ENCODE data around the gene TRABD.

TRABD gene

DNA sequence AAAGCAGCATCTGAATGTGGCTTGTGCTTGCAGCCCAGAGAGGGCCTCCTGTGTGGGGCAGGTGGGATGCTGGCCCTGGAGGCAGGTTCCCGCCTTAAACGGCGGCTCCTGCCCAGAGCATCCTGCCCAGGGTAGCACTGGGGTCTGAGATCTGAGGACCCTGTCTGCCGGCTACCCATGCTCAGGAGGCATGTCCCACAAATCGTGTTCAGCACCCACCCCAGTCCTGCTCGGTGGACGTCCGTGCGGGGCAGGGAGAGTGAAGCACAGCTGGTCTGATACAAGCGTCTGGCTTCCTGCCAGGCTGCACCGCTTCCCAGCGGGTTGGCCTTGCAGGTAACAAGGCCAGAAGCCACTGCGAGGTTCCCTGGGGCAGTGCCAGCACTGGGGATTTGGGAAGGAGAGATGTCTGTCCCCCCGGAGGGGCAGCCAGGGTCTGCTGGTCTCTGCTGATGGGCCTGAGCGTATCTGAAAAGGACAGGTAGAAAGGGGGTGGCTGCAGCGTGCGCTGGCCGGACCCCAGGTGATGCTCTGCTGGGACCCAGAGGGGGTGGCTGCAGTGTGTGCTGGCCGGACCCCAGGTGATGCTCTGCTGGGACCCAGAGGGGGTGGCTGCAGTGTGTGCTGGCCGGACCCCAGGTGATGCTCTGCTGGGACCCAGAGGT, 3.6 kb downstream of the TRABD start:
- no peak overlapping the region for H3K4me3 ChIP-seq (ENCODE audit: low read length)
- DNase-seq (ENCODE audit: low read depth) = no peak
- TF ChIP-seq, protein P1, sequence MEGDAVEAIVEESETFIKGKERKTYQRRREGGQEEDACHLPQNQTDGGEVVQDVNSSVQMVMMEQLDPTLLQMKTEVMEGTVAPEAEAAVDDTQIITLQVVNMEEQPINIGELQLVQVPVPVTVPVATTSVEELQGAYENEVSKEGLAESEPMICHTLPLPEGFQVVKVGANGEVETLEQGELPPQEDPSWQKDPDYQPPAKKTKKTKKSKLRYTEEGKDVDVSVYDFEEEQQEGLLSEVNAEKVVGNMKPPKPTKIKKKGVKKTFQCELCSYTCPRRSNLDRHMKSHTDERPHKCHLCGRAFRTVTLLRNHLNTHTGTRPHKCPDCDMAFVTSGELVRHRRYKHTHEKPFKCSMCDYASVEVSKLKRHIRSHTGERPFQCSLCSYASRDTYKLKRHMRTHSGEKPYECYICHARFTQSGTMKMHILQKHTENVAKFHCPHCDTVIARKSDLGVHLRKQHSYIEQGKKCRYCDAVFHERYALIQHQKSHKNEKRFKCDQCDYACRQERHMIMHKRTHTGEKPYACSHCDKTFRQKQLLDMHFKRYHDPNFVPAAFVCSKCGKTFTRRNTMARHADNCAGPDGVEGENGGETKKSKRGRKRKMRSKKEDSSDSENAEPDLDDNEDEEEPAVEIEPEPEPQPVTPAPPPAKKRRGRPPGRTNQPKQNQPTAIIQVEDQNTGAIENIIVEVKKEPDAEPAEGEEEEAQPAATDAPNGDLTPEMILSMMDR (conservative IDR thresholded peaks at IDR 0.05; ENCODE audit: low read depth, low read length) = no peak

DNA sequence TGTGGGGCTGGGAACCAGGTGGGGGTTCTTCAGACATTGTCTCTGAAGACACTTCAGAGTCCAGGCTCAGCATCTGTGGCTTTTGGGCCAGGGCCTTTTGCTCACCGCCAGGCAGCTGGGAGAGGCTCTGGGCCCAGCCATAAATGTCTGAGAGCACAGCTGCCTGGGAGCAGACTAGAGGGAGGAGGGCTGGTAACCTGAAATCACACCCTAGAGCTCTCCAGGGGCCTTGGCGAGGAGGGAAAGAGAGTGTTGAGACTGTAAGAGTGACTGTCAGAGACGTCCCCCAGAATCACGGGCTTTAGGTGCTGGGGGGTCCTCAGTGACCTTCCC, 4.1 kb downstream of the TRABD start:
- no peak for DNase-seq (ENCODE audit: low read depth)
- H3K4me3 ChIP-seq (ENCODE audit: low read length) = peak overlapping the region; percentile 46
- TF ChIP-seq, protein P1 (conservative IDR thresholded peaks at IDR 0.05; ENCODE audit: low read depth, low read length) = no peak

DNA sequence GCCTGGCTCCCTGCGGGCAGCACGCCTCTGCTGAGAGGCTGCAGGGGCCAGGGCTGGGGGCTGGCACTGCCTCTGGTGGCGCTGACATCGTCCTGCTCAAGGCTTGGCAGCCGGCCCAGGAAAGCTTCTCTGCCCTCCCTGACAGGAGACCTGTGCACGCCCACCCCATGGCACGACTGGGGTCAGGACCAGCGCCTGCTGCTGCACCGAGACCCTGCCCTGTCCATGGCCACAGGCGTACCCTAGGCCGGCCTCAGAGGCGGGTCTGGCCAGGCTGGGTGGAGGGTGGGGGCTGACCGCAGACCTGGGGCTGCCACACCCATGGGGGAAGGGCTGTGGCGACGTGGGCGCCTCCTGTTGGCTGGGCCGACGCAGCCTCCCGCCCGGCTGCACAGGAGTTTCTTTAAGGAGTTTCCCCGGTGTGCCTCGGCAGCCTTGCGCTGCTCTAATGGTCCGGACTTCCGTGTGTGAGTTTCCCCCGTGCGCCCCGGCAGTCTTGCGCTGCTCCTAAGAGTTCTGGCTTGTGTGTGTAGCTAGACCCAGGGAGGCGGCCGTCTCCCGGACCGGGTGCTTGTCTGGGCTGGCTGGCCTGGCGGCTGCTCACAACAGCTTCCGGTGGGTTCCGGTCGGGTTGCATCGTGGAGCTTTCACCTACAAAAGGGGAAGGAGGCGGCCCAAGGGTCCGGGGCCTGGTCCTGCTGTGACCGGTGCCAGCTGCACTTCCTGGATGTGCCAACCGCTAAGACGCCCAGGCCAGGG, 4.6 kb downstream of the TRABD start:
- TF ChIP-seq, protein P1 (conservative IDR thresholded peaks at IDR 0.05; ENCODE audit: low read depth, low read length) = peak; percentile 31
- peak overlapping the region; percentile 46 for H3K4me3 ChIP-seq (ENCODE audit: low read length)
- DNase-seq (ENCODE audit: low read depth) = peak; percentile 56

DNA sequence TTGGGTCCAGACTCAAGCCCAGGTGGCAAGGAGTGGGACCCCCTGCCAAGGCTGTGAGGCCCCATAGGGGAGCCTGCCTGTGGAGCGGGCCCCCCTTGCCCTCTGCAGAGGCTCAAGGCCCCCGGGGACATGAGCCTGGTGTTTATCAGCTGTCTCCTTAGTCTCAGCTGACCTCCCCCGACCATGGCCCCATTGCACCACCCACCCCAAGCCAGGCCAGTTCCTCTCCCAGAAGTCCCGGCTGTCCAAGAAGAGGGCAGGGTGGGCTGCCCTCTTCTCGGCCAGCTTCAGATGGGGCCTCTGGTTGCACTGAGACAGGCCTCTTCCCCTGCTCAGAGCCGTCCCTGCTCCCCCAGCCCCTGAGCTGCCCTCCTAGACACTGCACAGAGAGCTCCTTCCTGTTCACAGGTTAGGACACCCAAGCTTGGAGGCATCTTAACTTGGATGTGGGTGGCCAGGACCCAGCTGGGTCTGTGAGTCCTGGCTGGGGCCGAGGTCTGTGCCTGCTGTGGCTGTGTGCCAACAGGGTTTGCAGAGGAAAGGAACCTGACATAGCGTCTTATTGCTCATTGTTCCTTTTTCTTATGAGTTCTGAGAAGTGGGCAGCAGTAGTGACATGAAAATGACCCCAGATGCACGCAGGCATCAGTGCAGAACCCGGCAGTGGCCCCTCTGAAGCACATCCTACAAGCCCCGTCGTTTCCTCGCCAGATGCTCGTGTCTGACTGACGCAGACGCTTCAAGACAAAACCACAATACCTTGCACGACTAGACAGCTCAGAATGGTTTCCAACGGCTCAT, 5.4 kb downstream of the TRABD start:
- peak overlapping the region; percentile 46 for H3K4me3 ChIP-seq (ENCODE audit: low read length)
- TF ChIP-seq, protein P1 (conservative IDR thresholded peaks at IDR 0.05; ENCODE audit: low read depth, low read length) = no peak
- DNase-seq (ENCODE audit: low read depth) = no peak

DNA sequence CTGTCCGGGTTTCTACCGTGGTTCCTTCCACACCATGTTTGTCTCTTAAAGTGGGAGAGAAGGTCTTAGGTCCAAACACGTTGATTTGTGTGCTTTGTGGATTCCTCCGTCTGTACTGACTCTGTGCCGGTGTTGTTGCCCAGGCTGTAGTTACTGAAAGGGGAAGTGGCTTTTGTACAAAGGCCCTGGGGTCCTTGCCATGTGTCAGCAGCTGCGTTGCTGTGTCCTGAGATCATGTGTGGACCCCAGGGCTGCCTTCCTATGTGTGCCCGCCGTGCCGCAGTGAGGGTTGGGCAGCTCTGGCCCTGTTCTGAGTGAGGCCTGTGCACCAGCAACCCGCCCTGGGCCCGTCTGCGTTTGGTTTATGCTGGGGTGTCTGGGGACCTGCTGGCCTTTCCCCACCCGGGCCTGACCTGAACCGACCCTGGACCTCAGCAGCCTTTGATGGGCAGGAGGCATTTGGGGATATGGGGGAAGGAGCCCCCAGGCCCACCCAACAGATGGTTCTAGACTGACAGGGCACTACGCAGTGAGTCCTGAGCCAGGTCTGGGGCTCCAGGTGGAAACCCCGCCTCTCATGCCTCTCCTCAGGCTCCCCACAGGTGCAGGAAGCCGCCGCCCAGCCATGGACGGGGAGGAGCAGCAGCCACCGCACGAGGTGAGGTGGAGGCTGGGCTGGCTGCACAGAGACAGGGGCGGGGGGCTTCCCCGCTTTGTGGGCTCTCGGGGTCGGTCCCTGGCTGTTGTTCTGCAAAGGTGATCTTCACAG, 6.9 kb downstream of the TRABD start:
- no peak overlapping the region for H3K4me3 ChIP-seq (ENCODE audit: low read length)
- no peak for DNase-seq (ENCODE audit: low read depth)
- TF ChIP-seq, protein P1 (conservative IDR thresholded peaks at IDR 0.05; ENCODE audit: low read depth, low read length) = no peak

DNA sequence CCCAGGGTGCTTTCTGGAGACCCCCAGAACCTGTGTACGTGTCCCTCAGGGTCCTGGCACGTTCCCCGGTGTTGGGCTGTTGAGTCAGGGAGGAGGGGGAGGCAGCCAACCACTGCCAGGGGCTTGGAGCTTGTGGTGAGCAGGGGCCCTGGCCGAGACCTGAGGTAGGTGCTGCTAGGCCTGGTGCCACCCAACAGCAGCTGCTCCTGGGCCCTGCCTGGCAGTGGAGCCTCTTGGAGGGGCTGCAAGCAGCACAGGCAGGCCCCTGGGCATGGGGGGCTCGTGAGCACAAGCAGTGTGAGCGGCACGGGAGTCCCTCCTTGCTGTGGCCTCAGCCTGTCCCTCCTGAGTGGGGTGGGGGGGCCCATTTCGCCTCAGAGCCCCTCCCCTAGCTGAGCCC, 7.9 kb downstream of the TRABD start:
- TF ChIP-seq, protein P1 (conservative IDR thresholded peaks at IDR 0.05; ENCODE audit: low read depth, low read length) = no peak
- no peak for DNase-seq (ENCODE audit: low read depth)
- H3K4me3 ChIP-seq (ENCODE audit: low read length) = no peak overlapping the region
